ENCODE measurements around the gene SPEF1. TPM values are rescaled to one million over a fixed set of nuclear protein-coding genes. Genes with fewer than 3 reads are reported as not detected.

Gene SPEF1
- total RNA-seq, 1 experiment from 2014 or later = 0.24 TPM

GRCh38 chr20:3760655-3761348 lies 20.4 kb downstream of the SPEF1 start:
- Mint-ChIP-seq H3K36me3 (ENCODE audit: insufficient read depth in 1 of 3, low read depth in 3 of 3) (peaks cover 21 to 26% (median 25%) of the 10 kb centered on the region in 3 experiments; a peak in 6 of 7 replicates), H3K27me3 (ENCODE audit: low read depth) (no peaks in the 10 kb centered on the region), H3K4me3 (no peak overlapping the region), H3K9me3 (no peaks in the 10 kb centered on the region), H3K4me1 (peaks cover 0 to 6% of the 10 kb centered on the region in 2 experiments), H3K27ac (peak overlapping the region in 2 of 3 experiments; percentile 10 to 44; a peak in 1 of 7 replicates)
- no peaks in the 10 kb centered on the region for H3K9me3 ChIP-seq (ENCODE audit: control insufficient read depth, low read depth, low read length)
- no peak overlapping the region for H3K23ac ChIP-seq (ENCODE audit: insufficient read length, low read depth, low read length)
- H3K23me2 ChIP-seq (ENCODE audit: insufficient read length, low read depth, low read length, poor library complexity, severe bottlenecking) = peaks cover 2% of the 10 kb centered on the region
- no peak overlapping the region for H3K4ac ChIP-seq (ENCODE audit: low read depth, low read length)
- no peak overlapping the region for H4K8ac ChIP-seq (replicated peaks; ENCODE audit: insufficient read length, low read depth, low read length)
- no peak overlapping the region for H3K9ac ChIP-seq (ENCODE audit: extremely low read depth, insufficient read length, low read length)
- no peak overlapping the region for H2AFZ ChIP-seq (ENCODE audit: low read length)
- TF ChIP-seq CTCF (conservative IDR thresholded peaks at IDR 0.05) = no peak
- no peak overlapping the region for H2AK5ac ChIP-seq (ENCODE audit: insufficient read length, low read length)
- no peak overlapping the region for H2BK120ac ChIP-seq (ENCODE audit: low read depth, low read length, poor library complexity, severe bottlenecking)
- H3K27me3 ChIP-seq (ENCODE audit: insufficient read depth, low read length) = no peaks in the 10 kb centered on the region
- H3K14ac ChIP-seq (ENCODE audit: insufficient read depth, low read length) = no peak overlapping the region
- H4K20me1 ChIP-seq (ENCODE audit: control insufficient read depth, insufficient read depth, insufficient read length) = no peaks in the 10 kb centered on the region
- H4K5ac ChIP-seq (ENCODE audit: insufficient read length, low read depth, low read length) = no peak overlapping the region
- H3K4me1 ChIP-seq (ENCODE audit: insufficient read depth, low read length) = no peaks in the 10 kb centered on the region
- peaks cover 3% of the 10 kb centered on the region for H3K79me1 ChIP-seq (ENCODE audit: insufficient read depth, low read depth, low read length, poor library complexity, severe bottlenecking)
- H3K4me2 ChIP-seq (ENCODE audit: insufficient read depth, insufficient read length, low read length) = no peak overlapping the region
- no peaks in the 10 kb centered on the region for H3K79me2 ChIP-seq (ENCODE audit: insufficient read depth, low read length)
- no peak overlapping the region for H4K91ac ChIP-seq (ENCODE audit: insufficient read length, low read depth, low read length)
- no peak overlapping the region for H2BK12ac ChIP-seq (ENCODE audit: insufficient read length, low read depth, low read length)
- WGBS (ENCODE audit: extremely low coverage, insufficient read length, low lambda C conversion rate) = no CpG with 5 or more reads among the region's 10 CpGs
- no peak overlapping the region for H3K18ac ChIP-seq (ENCODE audit: insufficient read length, low read depth, low read length)
- no peak overlapping the region for H2BK15ac ChIP-seq (ENCODE audit: low read depth, low read length)
- DNase-seq = no peak
- H2BK5ac ChIP-seq (ENCODE audit: insufficient read length, low read length) = no peak overlapping the region
- no peak overlapping the region for H3K27ac ChIP-seq (ENCODE audit: insufficient read length, low read depth, low read length)
- H3T11ph ChIP-seq (ENCODE audit: low read length) = no peak overlapping the region
- no peak overlapping the region for H3K56ac ChIP-seq (ENCODE audit: insufficient read length, low read depth, low read length)
- no peak overlapping the region for H2BK20ac ChIP-seq (ENCODE audit: low read depth, low read length, poor library complexity, severe bottlenecking)

Measured in H9 (cell line).